Measurements from ENCODE around the gene ARMC7. TPM values are rescaled to one million over a fixed set of nuclear protein-coding genes. Genes with fewer than 3 reads are reported as not detected.

ARMC7 gene
- total and polyA plus RNA-seq, 2 of the 13 experiments (the other 11 are each of a cell fraction or from before 2014, with no cell fraction given) = 3.9 to 4.2 TPM

GRCh38 chr17:75077072-75077495 lies 32.7 kb upstream of the ARMC7 start (continued):
- TF ChIP-seq RERE (CRISPR knock-in tag; IDR thresholded peaks at IDR 0.05; ENCODE audit: low read depth) = no peak
- TF ChIP-seq SATB2 (CRISPR knock-in tag; IDR thresholded peaks at IDR 0.05) = no peak
- TF ChIP-seq RNF2 (conservative IDR thresholded peaks at IDR 0.05; ENCODE audit: low read depth) = no peak
- no peak; the same call in 1 of the 2 replicates for TF ChIP-seq ZBTB4 (CRISPR knock-in tag; IDR thresholded peaks at IDR 0.05; ENCODE audit: borderline replicate concordance)
- TF ChIP-seq MAFK (conservative IDR thresholded peaks at IDR 0.05 in 1 of 2, IDR thresholded peaks at IDR 0.05 in 1 of 2; ENCODE audit: low read length in 2 of 2) = no peak
- TF ChIP-seq, protein P1, sequence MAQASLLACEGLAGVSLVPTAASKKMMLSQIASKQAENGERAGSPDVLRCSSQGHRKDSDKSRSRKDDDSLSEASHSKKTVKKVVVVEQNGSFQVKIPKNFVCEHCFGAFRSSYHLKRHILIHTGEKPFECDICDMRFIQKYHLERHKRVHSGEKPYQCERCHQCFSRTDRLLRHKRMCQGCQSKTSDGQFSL (CRISPR knock-in tag; IDR thresholded peaks at IDR 0.05) = no peak
- TF ChIP-seq SNAPC4 (CRISPR knock-in tag; IDR thresholded peaks at IDR 0.05) = peak; percentile 88
- TF ChIP-seq ZNF567 (CRISPR knock-in tag; IDR thresholded peaks at IDR 0.05; ENCODE audit: borderline replicate concordance) = no peak
- TF ChIP-seq GZF1 (CRISPR knock-in tag; IDR thresholded peaks at IDR 0.05) = peak; percentile 62; the same call in 1 of the 2 replicates
- TF ChIP-seq HHEX (CRISPR knock-in tag; IDR thresholded peaks at IDR 0.05) = no peak
- TF ChIP-seq EHMT2 (IDR thresholded peaks at IDR 0.05; ENCODE audit: borderline replicate concordance, low read depth, low read length) = no peak
- TF ChIP-seq ZNF558 (CRISPR knock-in tag; IDR thresholded peaks at IDR 0.05; ENCODE audit: borderline replicate concordance) = no peak
- no peak for TF ChIP-seq JUNB (CRISPR knock-in tag; IDR thresholded peaks at IDR 0.05; ENCODE audit: borderline replicate concordance)
- TF ChIP-seq, protein P2, sequence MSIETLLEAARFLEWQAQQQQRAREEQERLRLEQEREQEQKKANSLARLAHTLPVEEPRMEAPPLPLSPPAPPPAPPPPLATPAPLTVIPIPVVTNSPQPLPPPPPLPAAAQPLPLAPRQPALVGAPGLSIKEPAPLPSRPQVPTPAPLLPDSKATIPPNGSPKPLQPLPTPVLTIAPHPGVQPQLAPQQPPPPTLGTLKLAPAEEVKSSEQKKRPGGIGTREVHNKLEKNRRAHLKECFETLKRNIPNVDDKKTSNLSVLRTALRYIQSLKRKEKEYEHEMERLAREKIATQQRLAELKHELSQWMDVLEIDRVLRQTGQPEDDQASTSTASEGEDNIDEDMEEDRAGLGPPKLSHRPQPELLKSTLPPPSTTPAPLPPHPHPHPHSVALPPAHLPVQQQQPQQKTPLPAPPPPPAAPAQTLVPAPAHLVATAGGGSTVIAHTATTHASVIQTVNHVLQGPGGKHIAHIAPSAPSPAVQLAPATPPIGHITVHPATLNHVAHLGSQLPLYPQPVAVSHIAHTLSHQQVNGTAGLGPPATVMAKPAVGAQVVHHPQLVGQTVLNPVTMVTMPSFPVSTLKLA (IDR thresholded peaks at IDR 0.05) = no peak
